ENCODE data around the gene ABAT.

GRCh38 chr16:8822403-8822802 lies 148.0 kb downstream of the ABAT start:
- TF ChIP-seq CTCF (IDR thresholded peaks at IDR 0.05) (no peak), POLR2A (IDR thresholded peaks at IDR 0.05) (no peak)
